Medulla oblongata (tissue), 1 donor: Measurements from ENCODE around the gene EFL1.

Experiments used
- DNase-seq: peaks from one replicate; pipeline ENCODE4 v3.0.0-alpha.2; 2015; ENCODE audit errors: extremely low spot score

EFL1 gene

DNA sequence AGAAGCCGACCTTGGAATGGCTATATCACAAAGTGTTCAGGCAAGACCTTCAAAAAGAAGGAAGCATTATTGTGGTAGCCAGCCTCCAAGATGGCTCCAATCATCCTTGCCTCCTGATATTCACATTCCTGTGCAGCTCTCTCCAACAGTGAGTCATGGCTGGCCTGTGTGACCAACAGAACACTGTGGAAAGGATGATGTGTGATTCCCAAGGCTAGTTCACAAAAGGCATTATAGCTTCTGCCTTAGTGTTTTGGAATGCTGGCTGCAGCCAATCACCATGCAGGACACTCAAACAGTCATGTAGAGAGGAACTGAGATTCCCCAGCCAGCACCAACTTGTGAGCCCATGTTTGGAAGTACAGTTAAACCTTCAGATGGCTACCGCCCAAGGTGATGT, 102.6 kb downstream of the EFL1 start:
- no peak for DNase-seq

DNA sequence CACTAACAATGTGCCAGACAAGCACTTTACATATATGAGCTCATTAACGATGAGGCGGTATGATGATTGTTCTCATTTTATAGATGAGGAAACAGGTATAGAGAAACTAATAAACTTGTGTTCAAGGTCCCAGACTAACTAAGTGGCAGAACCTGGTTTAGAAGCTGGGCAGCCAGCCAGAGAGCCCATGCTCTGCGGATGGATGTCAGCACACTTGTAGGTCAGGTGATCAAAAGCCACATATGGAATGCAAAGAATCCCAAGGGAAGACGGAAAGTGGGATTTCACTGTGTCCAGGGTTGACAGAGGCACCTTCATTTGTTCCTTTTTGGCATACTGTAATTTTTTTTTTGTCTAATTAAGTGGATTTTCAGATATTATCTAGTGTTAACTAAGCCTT, 103.7 kb downstream of the EFL1 start:
- no peak for DNase-seq

DNA sequence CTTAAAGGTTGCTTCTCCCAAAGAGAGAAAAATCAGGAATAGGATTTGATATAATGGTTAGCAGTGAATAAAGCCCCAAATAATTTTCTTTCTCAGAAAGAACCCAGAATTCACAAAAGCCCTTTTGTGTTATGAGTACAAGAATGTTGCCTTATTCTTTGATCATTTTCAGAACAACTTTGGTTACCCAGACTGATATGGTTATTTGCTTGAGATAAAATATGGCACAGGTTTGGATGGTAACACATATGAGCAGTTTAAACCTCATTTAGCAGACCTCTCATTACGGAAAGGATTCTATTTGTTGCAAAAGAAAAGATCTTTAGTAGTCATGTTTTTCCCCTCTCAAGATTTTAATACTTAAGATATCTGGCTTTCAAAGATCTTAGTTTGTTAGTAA, 111.9 kb downstream of the EFL1 start:
- no peak for DNase-seq

DNA sequence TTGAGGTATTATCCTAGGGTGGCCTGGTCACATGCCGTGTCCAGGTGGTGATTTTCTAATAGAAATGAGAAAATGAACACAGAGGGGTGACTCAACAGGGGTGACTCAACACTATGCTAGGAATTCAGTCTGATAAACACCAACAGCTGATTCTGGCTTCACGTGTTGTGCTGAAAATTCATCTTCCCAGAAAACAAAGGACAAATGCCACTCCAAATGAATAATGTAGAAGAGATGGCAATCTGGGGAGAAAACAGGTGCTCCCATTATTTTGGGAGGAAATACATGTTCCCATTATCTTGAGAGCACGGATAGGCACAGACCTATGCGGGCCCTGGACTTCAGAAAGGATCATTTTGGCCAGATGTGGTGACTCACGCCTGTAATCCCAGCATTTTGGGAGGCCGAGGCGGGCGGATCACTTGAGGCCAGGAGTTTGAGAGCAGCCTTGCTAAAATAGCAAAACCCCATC, 115.5 kb downstream of the EFL1 start:
- DNase-seq: no peak

DNA sequence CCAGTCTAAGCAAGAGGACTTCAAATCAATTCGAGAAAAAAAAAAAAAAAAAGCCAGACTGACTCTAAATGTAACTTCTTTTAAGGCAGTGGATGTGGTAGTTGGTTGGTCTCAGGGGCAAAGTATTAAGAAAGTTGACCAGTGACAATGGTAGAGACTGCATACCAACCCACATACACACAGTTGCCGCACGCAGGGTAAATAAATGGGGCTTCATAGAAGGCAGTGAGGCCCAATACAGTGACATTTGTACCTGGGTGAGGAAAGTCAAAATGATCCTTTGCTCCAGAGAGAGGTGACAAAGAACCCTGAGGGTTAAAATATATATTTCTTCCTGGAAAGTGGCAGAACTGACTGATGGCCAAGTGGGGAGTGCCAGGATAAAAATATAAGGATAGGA, 116.0 kb downstream of the EFL1 start:
- DNase-seq: no peak

DNA sequence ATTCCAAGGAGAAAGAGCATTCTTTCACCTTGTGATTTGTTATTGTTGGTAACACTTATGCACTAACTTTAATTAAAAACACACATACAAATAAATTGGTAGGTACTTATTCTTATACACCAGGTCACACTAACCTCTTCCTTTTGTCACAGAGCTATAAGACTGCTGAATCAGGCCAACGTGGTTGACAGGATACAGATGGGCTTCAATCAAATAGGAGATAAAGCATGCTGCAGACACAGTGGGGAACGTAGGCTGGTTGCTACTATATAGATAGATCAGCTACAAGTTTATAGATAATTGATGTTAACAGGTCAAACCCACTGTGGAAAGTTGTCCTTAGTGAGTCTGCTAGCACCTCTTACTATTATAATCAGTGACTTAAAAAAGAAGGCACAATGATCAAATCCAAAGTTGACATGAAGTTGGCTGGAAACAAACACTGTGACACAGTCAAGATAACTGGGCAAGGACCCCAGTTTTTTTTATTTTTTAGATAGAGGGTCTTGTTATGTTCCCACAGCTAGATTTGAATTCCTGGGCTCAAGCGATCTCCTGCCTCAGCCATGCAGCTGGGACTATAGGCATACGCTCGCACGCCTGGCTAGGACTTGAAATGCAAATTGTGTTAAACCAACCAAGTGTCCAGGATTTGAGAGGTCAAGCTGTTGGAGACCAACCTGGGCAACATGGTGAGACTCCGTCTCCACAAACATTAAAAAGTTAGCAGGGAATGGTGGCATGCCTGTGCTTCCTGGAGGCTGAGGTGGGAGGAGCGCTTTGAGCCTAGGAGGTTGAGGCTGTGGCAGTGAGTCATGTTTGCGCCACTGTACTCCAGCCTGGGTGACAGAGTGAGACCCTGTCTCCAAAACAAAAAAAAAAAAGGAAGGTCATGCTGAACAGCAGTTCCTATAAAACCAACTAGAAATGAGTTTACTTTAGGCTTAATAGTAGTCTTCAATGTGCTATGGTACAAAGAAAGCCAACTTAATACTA, 118.8 kb downstream of the EFL1 start:
- DNase-seq: no peak

DNA sequence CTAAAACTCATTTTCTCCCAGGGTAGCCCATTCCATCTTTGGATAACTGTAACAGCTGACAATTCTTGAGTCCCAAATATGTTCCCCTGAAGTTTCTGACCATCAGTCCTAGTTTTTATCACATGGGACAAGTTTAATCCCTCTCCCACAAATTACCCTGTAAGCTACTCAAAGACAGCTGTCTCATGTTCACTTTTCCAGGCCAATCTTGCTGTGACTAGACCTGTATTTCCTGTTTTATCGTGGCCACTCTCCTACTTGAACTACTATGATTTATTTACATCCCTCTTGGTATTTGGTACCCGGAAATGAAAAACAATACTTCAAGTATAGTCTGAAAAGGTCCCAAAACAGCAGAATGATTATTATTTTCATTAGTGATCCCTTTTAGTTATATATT, 121.6 kb downstream of the EFL1 start:
- DNase-seq: no peak

DNA sequence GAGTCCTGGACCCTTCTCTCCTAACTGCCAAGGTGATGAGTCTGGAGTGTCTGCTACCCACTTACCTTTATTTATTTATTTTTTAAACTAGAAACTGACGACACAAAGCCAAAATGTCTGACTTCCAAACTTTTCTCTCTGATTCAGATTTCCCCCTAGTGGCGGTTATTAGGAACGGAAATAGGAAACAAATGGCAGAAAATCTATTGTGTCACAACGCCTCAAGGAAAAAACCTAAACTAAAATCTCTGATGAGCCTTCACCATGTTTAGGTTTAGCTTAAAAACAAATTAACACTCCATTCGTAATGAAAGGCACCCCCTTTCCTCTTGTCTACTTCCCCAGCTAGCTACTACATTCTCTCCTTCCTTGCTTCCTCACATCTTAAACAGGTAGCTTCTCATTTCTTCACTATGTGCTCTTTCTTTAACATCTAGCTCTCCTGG, 122.7 kb downstream of the EFL1 start:
- DNase-seq: peak; percentile 76

DNA sequence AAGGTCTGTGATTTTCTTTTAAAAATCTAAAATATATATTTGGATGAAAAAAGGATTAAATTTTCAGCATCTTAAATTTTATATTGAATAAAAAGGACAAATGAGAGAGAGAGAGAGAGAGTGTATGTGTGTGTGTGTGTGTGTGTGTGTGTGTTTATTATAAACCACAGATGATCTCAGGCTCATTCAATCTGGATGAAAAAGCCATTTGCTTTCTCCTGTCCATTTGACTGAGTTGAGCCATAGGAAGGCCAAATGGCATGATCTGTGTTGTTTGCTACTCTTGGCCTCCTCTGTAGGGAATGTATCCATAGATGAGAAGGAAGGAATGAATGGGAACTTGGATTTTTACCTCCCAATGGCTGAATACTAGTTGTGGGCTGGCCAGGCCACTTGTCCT, 124.2 kb downstream of the EFL1 start:
- no peak for DNase-seq

DNA sequence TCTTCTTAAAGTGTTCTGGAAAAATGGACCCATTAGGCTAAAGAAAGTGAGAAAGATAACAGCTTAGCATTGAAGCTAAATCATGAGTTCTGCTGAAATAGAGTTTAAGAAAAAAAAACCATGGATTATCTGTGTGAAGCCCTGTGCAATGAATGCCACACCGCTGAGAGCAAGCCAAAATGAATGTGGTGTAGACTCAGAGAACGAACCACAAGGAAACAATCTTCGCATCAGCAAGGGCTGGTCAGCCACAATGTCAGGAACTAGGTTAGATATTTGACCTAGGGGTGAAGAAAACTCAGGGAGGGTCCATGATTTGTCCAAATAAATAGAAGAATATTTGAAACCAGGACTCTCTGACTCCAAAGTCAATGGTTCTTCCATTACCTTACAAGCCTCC, 125.3 kb downstream of the EFL1 start:
- no peak for DNase-seq

DNA sequence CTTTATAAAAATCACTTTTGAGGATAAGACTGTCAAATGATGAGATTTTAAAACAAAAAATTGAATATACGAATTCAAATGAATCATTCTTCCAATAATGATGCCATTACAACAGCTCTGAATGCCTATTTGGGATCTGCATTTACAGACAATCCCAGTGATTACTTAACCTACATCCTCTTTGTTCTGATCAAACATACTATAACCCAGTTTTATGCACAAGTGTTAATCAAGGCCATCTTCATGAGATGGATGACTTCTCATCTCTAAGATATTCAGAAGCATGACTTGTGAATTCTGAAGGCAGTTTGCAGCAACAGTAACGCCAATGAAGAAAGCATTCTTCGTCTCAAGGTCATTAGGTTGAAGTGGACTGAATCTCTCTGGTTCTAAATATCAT, 126.4 kb downstream of the EFL1 start:
- DNase-seq: no peak

DNA sequence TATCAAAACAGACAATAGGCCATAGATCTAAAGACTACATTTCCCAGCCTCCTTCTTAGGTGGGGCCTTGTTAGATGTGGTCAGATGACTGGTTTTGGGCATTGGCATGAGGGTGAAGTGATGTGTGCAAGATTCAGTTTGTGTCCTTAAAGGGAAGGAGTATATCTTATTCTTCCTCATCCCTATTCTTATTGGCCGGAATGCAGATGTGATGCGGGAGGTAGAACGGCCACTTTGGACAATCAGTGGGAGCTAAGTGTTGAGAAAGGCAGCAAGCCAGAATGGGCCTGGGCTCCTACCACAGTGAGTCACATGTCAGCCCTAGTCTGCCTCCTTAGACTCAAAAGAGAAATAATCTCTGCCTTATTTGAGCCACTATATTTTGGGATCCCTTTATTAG, 126.9 kb downstream of the EFL1 start:
- DNase-seq: no peak

DNA sequence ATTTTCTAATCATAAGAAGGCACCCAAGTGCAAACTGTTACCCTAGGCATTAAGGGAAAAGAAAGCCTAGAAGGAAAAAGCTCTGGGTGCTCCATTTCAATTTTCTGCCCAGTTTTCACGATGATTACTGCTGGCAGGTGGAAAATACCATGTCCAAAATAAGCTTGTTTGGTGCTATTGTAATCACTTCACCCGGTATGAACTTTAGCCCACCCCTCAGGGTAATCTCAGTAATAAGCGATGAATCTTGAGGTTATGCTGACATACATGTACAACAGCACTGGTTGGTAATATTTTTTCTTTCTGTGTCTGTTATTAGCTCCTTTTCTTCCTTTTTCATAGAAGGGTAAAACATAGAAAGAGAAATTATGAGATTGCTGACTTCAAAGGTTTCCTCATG, 128.1 kb downstream of the EFL1 start:
- DNase-seq: no peak

DNA sequence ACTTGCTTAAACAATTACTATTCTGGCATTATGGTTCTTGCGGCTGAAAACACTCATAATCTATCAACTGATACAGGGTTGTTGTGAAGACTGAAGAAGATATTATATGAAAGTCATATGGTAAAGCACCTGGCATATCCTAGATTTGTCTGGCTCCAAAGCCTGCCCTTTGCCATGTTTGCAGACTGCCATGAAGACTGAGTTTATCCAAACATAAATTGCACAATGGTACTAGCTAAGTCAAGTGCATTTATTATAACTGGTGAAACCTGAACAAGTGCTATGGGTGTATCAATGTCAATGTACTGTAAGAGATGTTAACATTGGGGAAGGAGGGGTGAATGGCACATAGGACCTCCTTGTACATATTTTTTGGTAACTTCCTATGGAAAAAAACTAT, 129.3 kb downstream of the EFL1 start:
- DNase-seq: no peak

DNA sequence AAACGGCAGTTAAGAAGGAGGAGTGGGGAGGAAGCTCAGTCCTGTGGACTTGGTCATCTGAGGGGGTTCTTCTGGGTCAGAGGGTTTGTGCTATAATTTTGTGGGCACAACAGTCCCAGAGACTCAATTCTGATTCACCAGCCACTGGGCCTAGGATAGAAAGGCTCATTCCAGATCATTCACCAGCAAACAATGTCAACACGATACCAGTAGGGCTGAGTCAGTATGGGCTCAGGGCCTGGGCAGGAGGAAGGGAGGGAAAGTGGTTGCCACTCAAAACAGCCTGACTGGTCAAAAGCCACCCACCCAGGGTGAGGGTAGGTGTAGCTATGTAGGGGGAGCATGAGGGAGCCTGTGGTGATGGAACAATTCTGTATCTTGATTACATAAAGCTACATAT, 129.8 kb downstream of the EFL1 start:
- DNase-seq: no peak

DNA sequence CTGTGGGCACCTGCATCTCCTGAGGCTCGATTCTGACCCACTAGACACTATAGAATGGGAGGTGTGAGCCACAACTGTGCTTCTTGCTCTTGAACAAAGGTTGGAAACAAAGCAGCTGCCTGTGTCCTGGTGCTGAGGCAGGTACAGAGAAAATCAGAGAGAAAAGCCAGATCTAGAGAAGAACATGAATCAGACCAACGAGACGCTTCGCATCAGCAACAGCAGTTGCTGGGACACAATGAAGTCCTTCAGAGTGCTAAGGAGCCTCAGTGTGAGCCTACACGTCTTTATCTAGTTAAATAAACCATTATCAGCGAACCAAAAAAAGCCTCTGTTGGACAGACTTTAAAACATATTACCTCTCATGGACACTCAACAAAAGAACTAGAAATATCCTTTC, 130.4 kb downstream of the EFL1 start:
- DNase-seq: no peak

DNA sequence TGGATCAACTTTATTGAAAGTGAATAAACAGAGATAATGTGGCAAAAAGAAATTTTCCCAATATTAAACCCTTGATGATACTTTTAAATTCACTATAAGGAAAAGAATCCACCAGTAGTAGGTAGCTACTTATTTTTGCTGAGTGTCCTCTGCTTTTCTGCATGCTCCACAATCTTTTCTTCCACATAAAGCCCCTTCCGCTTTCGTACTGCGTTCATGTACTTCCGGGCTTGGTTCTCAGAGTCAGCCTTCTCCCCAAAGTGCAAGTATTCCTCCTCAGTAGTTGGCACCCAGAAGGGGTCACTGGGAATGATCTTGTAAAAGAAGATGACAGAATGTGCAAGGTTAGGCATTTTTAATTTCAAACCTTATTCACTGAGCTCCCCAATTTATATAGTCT, 132.3 kb downstream of the EFL1 start:
- peak; percentile 20 for DNase-seq

DNA sequence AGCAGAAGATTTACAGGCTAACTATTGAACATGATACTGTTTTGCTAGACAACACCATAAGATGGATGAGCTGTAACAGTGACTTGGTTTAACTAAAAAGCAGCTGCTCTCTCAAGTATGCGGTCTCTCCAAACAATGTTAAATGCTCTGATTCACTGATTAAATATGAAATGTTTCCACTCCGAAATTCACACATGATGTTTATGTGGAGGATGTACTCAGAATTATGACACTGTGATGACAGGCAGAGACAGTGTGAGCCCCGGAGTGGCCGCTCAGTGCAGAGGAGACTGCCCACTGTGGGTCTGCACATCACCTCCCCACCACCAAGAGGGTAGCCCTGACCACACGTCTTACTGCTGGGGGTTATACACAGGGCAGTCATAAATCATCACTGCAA, 132.8 kb downstream of the EFL1 start:
- no peak for DNase-seq

DNA sequence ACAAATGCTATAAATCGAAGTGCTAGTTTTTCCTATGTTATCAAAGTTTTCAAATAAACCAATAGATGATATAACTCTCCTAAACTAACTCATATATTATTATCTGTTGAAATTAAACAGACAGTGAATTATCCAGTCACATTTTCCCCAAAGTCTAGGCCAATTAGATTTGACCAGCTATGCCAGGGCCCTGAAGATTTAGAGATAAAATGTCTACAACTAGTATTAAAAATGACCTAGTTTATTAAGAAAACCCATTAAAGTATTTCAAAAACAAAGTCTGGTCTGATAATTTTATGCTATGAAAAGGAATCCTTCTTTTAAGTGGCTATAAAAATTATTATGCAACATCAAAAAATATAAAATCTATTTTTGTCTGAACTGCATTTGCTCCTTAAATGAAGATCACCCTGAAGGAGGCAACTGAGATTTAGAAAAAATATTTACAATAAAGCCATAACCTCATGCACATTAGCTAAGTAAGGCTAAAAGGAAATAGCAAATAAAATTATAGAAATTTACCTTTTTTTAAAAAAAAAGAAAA, 133.3 kb downstream of the EFL1 start:
- no peak for DNase-seq

DNA sequence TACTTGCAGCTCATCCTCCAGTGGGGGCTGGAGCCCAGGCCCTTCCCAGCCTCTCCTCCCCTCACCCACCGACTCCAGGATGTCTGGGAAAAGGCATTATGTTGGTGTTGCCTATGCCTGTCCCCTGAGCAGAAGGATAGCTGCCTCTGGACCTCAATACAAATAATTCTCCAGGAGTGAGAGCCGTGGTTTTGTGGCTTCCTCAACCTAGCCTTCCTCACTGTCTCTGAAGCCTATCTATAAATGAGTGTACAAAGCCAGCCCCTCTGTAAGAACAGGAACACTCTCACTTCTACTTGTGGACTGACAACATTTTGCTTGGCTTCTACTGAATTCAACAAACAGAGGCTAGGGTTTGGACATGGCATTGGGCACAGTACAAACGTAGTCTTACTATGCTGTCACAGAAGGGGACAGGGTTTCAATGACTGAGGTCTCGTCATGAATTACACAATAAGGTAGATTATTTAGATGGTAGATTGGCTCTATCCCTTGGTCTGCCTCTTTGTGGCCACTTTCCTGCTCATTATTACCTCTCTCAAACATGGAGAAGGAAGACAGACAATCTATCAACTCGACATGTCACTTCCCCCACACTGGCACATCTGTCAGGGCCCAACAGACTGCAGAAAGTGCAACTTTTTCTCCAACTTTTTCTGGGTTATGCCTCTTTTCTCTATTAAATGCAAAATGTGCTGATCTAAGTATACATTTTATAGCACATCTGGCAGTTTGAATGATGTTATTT, 134.0 kb downstream of the EFL1 start:
- no peak for DNase-seq

DNA sequence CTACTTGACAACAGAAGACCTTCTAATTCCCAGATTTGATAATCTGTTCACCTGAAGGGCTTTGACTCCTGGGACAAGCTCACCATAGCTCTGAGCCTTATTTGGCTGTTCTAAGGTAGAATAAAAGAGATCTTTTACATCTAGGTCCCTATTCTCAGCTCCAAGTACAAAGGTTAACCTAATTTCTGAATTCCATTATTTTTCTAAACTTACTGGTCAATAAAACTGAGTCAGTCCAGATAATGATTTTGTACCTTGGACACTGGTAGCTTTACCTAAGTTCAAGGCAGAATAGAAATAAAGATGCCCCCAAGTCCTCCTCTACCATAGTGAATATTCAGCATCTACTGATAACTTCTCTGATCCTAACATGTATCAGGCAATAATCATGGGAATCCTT, 135.0 kb downstream of the EFL1 start:
- DNase-seq: no peak

DNA sequence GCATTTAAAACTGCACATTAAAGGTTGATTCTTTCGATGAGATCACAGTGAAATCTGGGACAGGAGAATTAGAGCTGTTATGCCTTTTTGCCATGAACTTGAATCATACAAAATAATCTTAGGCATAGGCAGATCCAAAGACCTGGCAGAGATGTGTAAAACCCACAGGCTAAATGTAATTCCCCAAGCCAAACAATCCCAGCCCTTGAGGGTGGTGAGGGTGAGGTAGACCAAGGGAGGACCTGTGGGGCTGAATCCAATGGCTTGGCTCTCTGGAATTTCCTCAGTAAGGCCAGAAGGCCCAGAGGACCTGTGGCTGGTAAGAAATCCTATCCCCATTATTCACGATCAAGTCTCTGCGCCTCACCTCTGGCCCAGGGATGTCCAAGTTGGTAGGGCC, 136.2 kb downstream of the EFL1 start:
- DNase-seq: no peak
